ENCODE data around the gene HOXC5. TPM values are rescaled to one million over a fixed set of nuclear protein-coding genes. Genes with fewer than 3 reads are reported as not detected.

Gene HOXC5
- total RNA-seq, 1 donor from 2014 or later: not detected

DNA sequence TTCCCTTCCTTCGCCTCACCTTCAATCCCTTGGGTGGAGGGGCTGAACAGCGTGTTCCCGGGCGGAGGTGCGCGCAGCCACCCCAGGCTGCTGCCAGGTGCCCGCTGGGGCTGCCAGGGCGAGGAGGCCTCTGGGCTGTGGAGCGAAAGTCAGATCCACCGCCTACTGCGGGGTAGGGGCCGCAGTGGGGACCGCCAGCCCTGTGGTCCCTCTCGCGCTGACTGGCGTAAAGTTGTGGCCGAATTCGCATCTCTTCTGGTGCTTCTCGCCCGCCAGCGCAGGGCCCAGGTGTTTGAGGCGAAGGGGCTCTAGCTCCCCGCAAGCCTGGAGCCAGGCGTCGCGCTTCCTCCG is 13.9 kb downstream of the HOXC5 start:
- peaks cover 95% of the 10 kb centered on the region for H3K27me3 Mint-ChIP-seq (ENCODE audit: low read depth, unreplicated experiment)
- FAIRE-seq (no peak), DNase-seq (ENCODE audit: low read depth) (no peak)
- H3K27ac Mint-ChIP-seq (ENCODE audit: unreplicated experiment): no peak overlapping the region
- no peaks in the 10 kb centered on the region for H3K36me3 Mint-ChIP-seq (ENCODE audit: low read depth, unreplicated experiment)
- no peaks in the 10 kb centered on the region for H3K79me2 ChIP-seq (ENCODE audit: insufficient read depth, low read length)
- no peaks in the 10 kb centered on the region for H3K4me1 Mint-ChIP-seq (ENCODE audit: low read depth, unreplicated experiment)
- TF ChIP-seq, protein P1, sequence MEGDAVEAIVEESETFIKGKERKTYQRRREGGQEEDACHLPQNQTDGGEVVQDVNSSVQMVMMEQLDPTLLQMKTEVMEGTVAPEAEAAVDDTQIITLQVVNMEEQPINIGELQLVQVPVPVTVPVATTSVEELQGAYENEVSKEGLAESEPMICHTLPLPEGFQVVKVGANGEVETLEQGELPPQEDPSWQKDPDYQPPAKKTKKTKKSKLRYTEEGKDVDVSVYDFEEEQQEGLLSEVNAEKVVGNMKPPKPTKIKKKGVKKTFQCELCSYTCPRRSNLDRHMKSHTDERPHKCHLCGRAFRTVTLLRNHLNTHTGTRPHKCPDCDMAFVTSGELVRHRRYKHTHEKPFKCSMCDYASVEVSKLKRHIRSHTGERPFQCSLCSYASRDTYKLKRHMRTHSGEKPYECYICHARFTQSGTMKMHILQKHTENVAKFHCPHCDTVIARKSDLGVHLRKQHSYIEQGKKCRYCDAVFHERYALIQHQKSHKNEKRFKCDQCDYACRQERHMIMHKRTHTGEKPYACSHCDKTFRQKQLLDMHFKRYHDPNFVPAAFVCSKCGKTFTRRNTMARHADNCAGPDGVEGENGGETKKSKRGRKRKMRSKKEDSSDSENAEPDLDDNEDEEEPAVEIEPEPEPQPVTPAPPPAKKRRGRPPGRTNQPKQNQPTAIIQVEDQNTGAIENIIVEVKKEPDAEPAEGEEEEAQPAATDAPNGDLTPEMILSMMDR (IDR thresholded peaks at IDR 0.05; ENCODE audit: insufficient read depth, low read depth, low read length): no peak
- peak; percentile 87 for TF ChIP-seq EZH2 (IDR thresholded peaks at IDR 0.05; ENCODE audit: insufficient read depth, low read length)
- H3K27me3 ChIP-seq (ENCODE audit: insufficient read depth, low read length): peaks cover 95% of the 10 kb centered on the region
- no peaks in the 10 kb centered on the region for H3K9me3 ChIP-seq (ENCODE audit: insufficient read depth, low read depth, low read length)
- no peak overlapping the region for H3K4me2 ChIP-seq (ENCODE audit: low read length)
- H3K4me3 ChIP-seq (ENCODE audit: insufficient read depth, low read depth, low read length): no peak overlapping the region
- no peak overlapping the region for H3K27ac ChIP-seq (ENCODE audit: low read depth, low read length)
- H3K4me1 ChIP-seq (ENCODE audit: insufficient read depth, low read length): no peaks in the 10 kb centered on the region
- H3K9ac ChIP-seq (ENCODE audit: low read length): no peak overlapping the region
- H3K9me3 Mint-ChIP-seq (ENCODE audit: unreplicated experiment): peaks cover 11% of the 10 kb centered on the region
- no peak overlapping the region for H3K4me3 Mint-ChIP-seq (ENCODE audit: unreplicated experiment)
- no peaks in the 10 kb centered on the region for H3K36me3 ChIP-seq (ENCODE audit: insufficient read depth, low read length)
- no peaks in the 10 kb centered on the region for H4K20me1 ChIP-seq (ENCODE audit: insufficient read depth, low read length)
- H2AFZ ChIP-seq (ENCODE audit: low read depth, low read length): no peak overlapping the region

- Histone ChIP-seq H4K20me1 (ENCODE audit: insufficient read depth, low read length) (no peaks in the 10 kb centered on the region), H3K27me3 (ENCODE audit: insufficient read depth, low read length) (peaks cover 96% of the 10 kb centered on the region), H3K36me3 (ENCODE audit: insufficient read depth, low read length) (no peaks in the 10 kb centered on the region), H3K9ac (ENCODE audit: low read length) (no peak overlapping the region), H3K4me2 (ENCODE audit: low read length) (no peak overlapping the region), H3K4me1 (ENCODE audit: insufficient read depth, low read length) (no peaks in the 10 kb centered on the region), H2AFZ (ENCODE audit: low read depth, low read length) (no peak overlapping the region), H3K79me2 (ENCODE audit: insufficient read depth, low read length) (no peaks in the 10 kb centered on the region), H3K4me3 (ENCODE audit: insufficient read depth, low read depth, low read length) (no peak overlapping the region), H3K9me3 (ENCODE audit: insufficient read depth, low read depth, low read length) (no peaks in the 10 kb centered on the region), H3K27ac (ENCODE audit: low read depth, low read length) (no peak overlapping the region)
- H3K9me3 Mint-ChIP-seq (ENCODE audit: unreplicated experiment): peaks cover 13% of the 10 kb centered on the region
- FAIRE-seq: no peak
- no peaks in the 10 kb centered on the region for H3K4me1 Mint-ChIP-seq (ENCODE audit: low read depth, unreplicated experiment)
- H3K4me3 Mint-ChIP-seq (ENCODE audit: unreplicated experiment): no peak overlapping the region
- H3K27ac Mint-ChIP-seq (ENCODE audit: unreplicated experiment): no peak overlapping the region
- DNase-seq (ENCODE audit: low read depth): no peak
- H3K36me3 Mint-ChIP-seq (ENCODE audit: low read depth, unreplicated experiment): no peaks in the 10 kb centered on the region
- TF ChIP-seq, protein P1 (IDR thresholded peaks at IDR 0.05; ENCODE audit: insufficient read depth, low read depth, low read length): no peak
- TF ChIP-seq EZH2 (IDR thresholded peaks at IDR 0.05; ENCODE audit: insufficient read depth, low read length): peak; percentile 77
- peaks cover 95% of the 10 kb centered on the region for H3K27me3 Mint-ChIP-seq (ENCODE audit: low read depth, unreplicated experiment)
Observed at GRCh38 chr12:54047160-54047963, 14.5 kb downstream of the HOXC5 start.

- Mint-ChIP-seq H3K27me3 (ENCODE audit: low read depth, unreplicated experiment) (peaks cover 95% of the 10 kb centered on the region), H3K4me1 (ENCODE audit: low read depth, unreplicated experiment) (no peaks in the 10 kb centered on the region), H3K9me3 (ENCODE audit: unreplicated experiment) (peaks cover 13% of the 10 kb centered on the region), H3K4me3 (ENCODE audit: unreplicated experiment) (no peak overlapping the region), H3K36me3 (ENCODE audit: low read depth, unreplicated experiment) (no peaks in the 10 kb centered on the region), H3K27ac (ENCODE audit: unreplicated experiment) (no peak overlapping the region)
- Histone ChIP-seq H3K27ac (ENCODE audit: low read depth, low read length) (no peak overlapping the region), H3K36me3 (ENCODE audit: insufficient read depth, low read length) (no peaks in the 10 kb centered on the region), H3K4me2 (ENCODE audit: low read length) (no peak overlapping the region), H2AFZ (ENCODE audit: low read depth, low read length) (no peak overlapping the region), H3K9ac (ENCODE audit: low read length) (no peak overlapping the region), H3K4me1 (ENCODE audit: insufficient read depth, low read length) (no peaks in the 10 kb centered on the region), H3K27me3 (ENCODE audit: insufficient read depth, low read length) (peaks cover 95% of the 10 kb centered on the region), H3K9me3 (ENCODE audit: insufficient read depth, low read depth, low read length) (no peaks in the 10 kb centered on the region), H4K20me1 (ENCODE audit: insufficient read depth, low read length) (no peaks in the 10 kb centered on the region), H3K79me2 (ENCODE audit: insufficient read depth, low read length) (no peaks in the 10 kb centered on the region), H3K4me3 (ENCODE audit: insufficient read depth, low read depth, low read length) (no peak overlapping the region)
- DNase-seq (ENCODE audit: low read depth) (no peak), FAIRE-seq (no peak)
- TF ChIP-seq EZH2 (IDR thresholded peaks at IDR 0.05; ENCODE audit: insufficient read depth, low read length): no peak
- TF ChIP-seq, protein P1 (IDR thresholded peaks at IDR 0.05; ENCODE audit: insufficient read depth, low read depth, low read length): no peak
Observed at GRCh38 chr12:54047964-54048303, 15.1 kb downstream of the HOXC5 start.
